Activated effector memory CD4-positive, alpha-beta T cell treated with Interleukin-2 at 50 U/mL for 16 hours (primary cell): Measurements from ENCODE around the gene CYP26B1.

Source experiments
- DNase-seq: peaks from one replicate; pipeline ENCODE4 v3.0.0-alpha.2; 2020

The CYP26B1 gene

GRCh38 chr2:72153924-72154323, 6.3 kb upstream of the CYP26B1 start:
- no peak for DNase-seq

- no peak for DNase-seq
Observed at GRCh38 chr2:72153026-72153791, 5.5 kb upstream of the CYP26B1 start.

- DNase-seq = no peak
Observed at GRCh38 chr2:72150861-72151356, 3.2 kb upstream of the CYP26B1 start.

- peak; percentile 33 for DNase-seq
Observed at GRCh38 chr2:72150157-72150860, 2.6 kb upstream of the CYP26B1 start.

GRCh38 chr2:72149556-72150156, 2.0 kb upstream of the CYP26B1 start:
- no peak for DNase-seq

GRCh38 chr2:72148837-72149555, 1.3 kb upstream of the CYP26B1 start:
- no peak for DNase-seq

- DNase-seq = no peak
Observed at GRCh38 chr2:72148003-72148836, 558 bp upstream of the CYP26B1 start.

- DNase-seq = no peak
Observed at GRCh38 chr2:72146347-72147302, 1.0 kb downstream of the CYP26B1 start.

- no peak for DNase-seq
Observed at GRCh38 chr2:72145658-72146329, 1.9 kb downstream of the CYP26B1 start.

GRCh38 chr2:72145289-72145657, 2.4 kb downstream of the CYP26B1 start:
- no peak for DNase-seq

GRCh38 chr2:72144632-72145288, 2.9 kb downstream of the CYP26B1 start:
- DNase-seq = no peak

- DNase-seq = no peak
Observed at GRCh38 chr2:72144274-72144631, 3.4 kb downstream of the CYP26B1 start.

GRCh38 chr2:72143441-72144273, 4.0 kb downstream of the CYP26B1 start:
- DNase-seq = no peak

- DNase-seq = no peak
Observed at GRCh38 chr2:72142570-72143440, 4.9 kb downstream of the CYP26B1 start.

GRCh38 chr2:72141881-72142451, 5.7 kb downstream of the CYP26B1 start:
- no peak for DNase-seq

GRCh38 chr2:72141032-72141645, 6.5 kb downstream of the CYP26B1 start:
- DNase-seq = no peak

- DNase-seq = no peak
Observed at GRCh38 chr2:72140621-72140960, 7.1 kb downstream of the CYP26B1 start.
